Upper lobe of left lung (tissue), 4 donors: ENCODE results near the gene NKAIN4.

Experiments used
- EP300 ChIP-seq, 4 donors: sonication (generic); formaldehyde crosslinking; IDR thresholded peaks; one replicate each; pipeline ENCODE4 v1.5.1; 2017; ENCODE audit warnings: antibody characterized with exemption in 4 of 4, control low read depth in 2 of 4
- POLR2A ChIP-seq, 4 donors: fragments of 450-650 bp; IDR thresholded peaks; one replicate each; pipeline ENCODE4 v1.5.1; 2016 to 2017; ENCODE audit warnings: antibody characterized with exemption in 4 of 4, mild to moderate bottlenecking in 2 of 4
- POLR2AphosphoS5 ChIP-seq, 2 donors: sonication (generic); formaldehyde crosslinking; IDR thresholded peaks; one replicate each; pipeline ENCODE4 v1.5.1; 2017; ENCODE audit warnings: antibody characterized with exemption in 2 of 2
- TF ChIP-seq, protein P1 (sequence below), 6 experiments: fragments of 450-650 bp in 4 of 6; fragments of 200-600 bp in 2 of 6; sonication (generic) in 2 of 6; IDR thresholded peaks; one replicate each; pipeline ENCODE4 v1.5.1; 2016 to 2019; ENCODE audit warnings: antibody characterized with exemption in 6 of 6

DNA sequence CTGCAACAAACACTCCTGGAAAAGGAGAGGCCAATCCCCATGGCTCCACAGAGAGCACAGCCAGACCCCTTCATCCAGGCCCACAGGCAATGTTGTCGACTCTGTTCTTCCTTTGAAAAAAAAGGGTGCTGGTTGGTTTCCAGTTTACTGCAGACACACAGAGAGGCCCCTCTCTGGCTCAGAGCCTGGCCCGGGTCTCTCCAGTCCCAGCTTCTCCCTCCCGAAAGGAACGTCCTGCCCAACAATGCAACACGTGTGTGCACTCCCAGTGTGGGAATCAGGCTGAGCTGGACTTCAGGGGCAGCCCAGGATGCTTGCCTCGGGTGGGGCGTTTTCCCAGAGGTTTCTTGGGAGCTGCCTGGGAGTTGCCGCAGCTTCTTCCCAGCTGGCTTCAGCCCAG, 4.5 kb upstream of the NKAIN4 start:
- TF ChIP-seq, protein P1, sequence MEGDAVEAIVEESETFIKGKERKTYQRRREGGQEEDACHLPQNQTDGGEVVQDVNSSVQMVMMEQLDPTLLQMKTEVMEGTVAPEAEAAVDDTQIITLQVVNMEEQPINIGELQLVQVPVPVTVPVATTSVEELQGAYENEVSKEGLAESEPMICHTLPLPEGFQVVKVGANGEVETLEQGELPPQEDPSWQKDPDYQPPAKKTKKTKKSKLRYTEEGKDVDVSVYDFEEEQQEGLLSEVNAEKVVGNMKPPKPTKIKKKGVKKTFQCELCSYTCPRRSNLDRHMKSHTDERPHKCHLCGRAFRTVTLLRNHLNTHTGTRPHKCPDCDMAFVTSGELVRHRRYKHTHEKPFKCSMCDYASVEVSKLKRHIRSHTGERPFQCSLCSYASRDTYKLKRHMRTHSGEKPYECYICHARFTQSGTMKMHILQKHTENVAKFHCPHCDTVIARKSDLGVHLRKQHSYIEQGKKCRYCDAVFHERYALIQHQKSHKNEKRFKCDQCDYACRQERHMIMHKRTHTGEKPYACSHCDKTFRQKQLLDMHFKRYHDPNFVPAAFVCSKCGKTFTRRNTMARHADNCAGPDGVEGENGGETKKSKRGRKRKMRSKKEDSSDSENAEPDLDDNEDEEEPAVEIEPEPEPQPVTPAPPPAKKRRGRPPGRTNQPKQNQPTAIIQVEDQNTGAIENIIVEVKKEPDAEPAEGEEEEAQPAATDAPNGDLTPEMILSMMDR (IDR thresholded peaks at IDR 0.05) = no peak
- TF ChIP-seq POLR2AphosphoS5 (IDR thresholded peaks at IDR 0.05) (no peak), POLR2A (IDR thresholded peaks at IDR 0.05) (no peak), EP300 (IDR thresholded peaks at IDR 0.05) (no peak)
